GM19035 (cell line): ENCODE measurements around the gene FCHSD2.
A peak's percentile ranks its signal among the peaks of the same experiment; 100 is the strongest.
"Not testable (repeated sequence)": the region's sequence is repeated elsewhere in the genome, so short reads cannot be mapped to it uniquely, and the experiment has no call there.

Source experiments
- ATAC-seq: cut with Tn5 transposase; IDR thresholded peaks from one replicate; pipeline ENCODE4 v1.9.1; 2021; ENCODE audit not compliant: unreplicated experiment

The FCHSD2 gene

GRCh38 chr11:72808331-72808798 lies 333.8 kb downstream of the FCHSD2 start:
- ATAC-seq = no peak

GRCh38 chr11:72807792-72808191 lies 334.3 kb downstream of the FCHSD2 start:
- no peak for ATAC-seq

- ATAC-seq = no peak
Measured at GRCh38 chr11:72807021-72807693, 335.0 kb downstream of the FCHSD2 start.

GRCh38 chr11:72806378-72806777 lies 335.7 kb downstream of the FCHSD2 start:
- not testable (repeated sequence) for ATAC-seq

- no peak for ATAC-seq
Measured at GRCh38 chr11:72805216-72805615, 336.9 kb downstream of the FCHSD2 start.

- ATAC-seq = no peak
Measured at GRCh38 chr11:72802822-72803221, 339.3 kb downstream of the FCHSD2 start.

GRCh38 chr11:72799441-72799840 lies 342.7 kb downstream of the FCHSD2 start:
- ATAC-seq = no peak

- ATAC-seq = no peak
Measured at GRCh38 chr11:72798361-72798760, 343.8 kb downstream of the FCHSD2 start.

GRCh38 chr11:72793425-72794367 lies 348.4 kb downstream of the FCHSD2 start, which contains the start of gene STARD10:
STARD10 (minus strand) TSS chr11:72794047; CDS start chr11:72781181, 12,866 bp downstream.
- peak; percentile 93 for ATAC-seq

GRCh38 chr11:72793076-72793424 lies 349.1 kb downstream of the FCHSD2 start:
- ATAC-seq = no peak

GRCh38 chr11:72792437-72793021 lies 349.6 kb downstream of the FCHSD2 start:
- ATAC-seq = no peak

GRCh38 chr11:72791228-72791627 lies 350.9 kb downstream of the FCHSD2 start:
- not testable (repeated sequence) for ATAC-seq

GRCh38 chr11:72789493-72790131 lies 352.5 kb downstream of the FCHSD2 start:
- no peak for ATAC-seq

GRCh38 chr11:72788241-72788640 lies 353.9 kb downstream of the FCHSD2 start:
- ATAC-seq = no peak

- ATAC-seq = no peak
Measured at GRCh38 chr11:72787216-72788104, 354.7 kb downstream of the FCHSD2 start.
